Cerebellar nuclear complex (tissue), 1 donor: ENCODE data around the gene DNPH1.
A peak's percentile ranks its signal among the peaks of the same experiment; 100 is the strongest.

Experiments
- DNase-seq, 2 experiments: peaks; one replicate each; lab custom pipeline; 2025; lab: John Stamatoyannopoulos, UW

Gene DNPH1

DNA sequence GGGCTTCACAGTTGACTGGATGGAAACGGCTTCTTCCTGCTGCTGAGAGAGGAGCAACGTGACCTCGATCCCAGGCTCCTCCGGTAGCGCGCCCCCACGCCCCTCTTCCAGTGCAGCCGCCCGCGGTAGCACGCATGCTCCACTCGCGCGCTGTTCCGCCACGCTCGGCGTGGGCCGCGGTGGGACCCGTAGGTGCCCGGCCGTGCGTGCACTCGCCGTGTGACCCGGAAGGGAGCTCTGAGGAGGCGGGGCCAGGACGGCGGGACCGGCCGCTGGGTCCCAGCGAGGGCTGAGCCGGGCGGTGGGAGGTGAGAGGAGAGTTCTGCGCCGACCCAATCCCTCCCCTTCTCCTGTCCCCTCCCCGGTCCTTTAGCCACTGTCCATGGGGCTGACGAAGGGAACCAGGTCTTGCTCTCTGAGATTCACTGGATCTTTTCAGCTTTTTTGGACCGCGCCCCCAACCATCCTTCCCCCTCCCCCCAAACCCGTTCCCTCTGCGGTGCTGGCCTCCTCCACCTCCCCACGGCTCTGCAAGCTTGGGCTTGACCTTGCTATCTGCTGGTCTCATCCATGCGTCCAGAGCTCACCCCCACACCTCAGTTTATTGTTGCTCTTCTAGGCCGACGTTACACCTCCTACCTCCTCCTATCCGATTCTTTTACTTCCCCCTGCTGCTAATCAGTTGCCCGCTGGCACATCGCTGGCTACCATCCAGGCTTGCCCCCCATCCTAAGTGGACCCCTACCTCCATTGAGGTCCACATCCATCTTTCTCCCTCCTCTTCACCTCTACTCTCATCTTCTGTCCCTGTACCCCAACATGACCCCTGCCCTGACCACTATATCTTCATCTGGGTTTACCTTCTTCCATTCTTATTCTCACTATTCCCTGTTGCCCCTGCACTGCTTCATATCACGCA is 47.1 kb downstream of the DNPH1 start, which contains the start of gene CUL9:
CUL9 (plus strand) TSS at position 255 of the 919 bp plus-strand sequence. CDS start 2,115 bp downstream, outside the sequence.
- DNase-seq = peak in 1 of 2 experiments; percentile 43

DNA sequence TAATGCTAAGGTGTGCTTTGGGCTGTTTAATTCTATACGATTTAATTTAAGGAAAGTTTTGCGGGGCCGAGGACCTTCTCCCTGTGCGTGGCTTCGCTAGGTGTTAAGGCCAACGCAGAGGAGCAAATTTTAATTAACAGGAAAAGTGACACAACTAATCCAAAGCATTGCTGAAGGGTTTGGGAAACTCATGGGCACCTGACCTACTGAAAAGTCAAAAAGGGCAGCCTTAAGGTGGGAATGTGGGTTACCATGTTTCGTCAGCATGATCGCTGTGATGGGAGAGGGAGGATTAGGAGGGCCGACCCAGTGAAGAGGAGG is 47.7 kb downstream of the DNPH1 start:
- no peak for DNase-seq

DNA sequence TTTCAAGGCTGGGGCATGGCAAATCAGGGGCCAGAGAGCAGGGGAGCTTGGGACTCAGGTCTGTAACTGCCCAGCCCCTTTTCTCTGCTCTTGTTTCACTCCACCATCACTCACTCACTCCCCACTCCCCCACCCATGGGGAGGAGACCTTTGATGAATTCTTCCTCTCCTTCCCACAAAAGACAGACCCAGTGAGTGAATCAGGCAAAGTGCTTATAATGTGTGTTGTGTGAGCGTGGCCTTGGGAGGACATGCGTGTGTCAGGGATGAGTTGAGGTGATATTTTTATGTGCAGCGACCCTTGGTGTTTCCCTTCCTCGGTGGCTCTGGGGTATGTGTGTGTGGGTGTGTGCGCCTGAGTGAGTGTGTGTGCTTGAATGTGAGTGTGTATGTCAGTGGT is 48.3 kb downstream of the DNPH1 start:
- DNase-seq = no peak

- no peak for DNase-seq
Observed at GRCh38 chr6:43180058-43180457, 49.2 kb downstream of the DNPH1 start.

DNA sequence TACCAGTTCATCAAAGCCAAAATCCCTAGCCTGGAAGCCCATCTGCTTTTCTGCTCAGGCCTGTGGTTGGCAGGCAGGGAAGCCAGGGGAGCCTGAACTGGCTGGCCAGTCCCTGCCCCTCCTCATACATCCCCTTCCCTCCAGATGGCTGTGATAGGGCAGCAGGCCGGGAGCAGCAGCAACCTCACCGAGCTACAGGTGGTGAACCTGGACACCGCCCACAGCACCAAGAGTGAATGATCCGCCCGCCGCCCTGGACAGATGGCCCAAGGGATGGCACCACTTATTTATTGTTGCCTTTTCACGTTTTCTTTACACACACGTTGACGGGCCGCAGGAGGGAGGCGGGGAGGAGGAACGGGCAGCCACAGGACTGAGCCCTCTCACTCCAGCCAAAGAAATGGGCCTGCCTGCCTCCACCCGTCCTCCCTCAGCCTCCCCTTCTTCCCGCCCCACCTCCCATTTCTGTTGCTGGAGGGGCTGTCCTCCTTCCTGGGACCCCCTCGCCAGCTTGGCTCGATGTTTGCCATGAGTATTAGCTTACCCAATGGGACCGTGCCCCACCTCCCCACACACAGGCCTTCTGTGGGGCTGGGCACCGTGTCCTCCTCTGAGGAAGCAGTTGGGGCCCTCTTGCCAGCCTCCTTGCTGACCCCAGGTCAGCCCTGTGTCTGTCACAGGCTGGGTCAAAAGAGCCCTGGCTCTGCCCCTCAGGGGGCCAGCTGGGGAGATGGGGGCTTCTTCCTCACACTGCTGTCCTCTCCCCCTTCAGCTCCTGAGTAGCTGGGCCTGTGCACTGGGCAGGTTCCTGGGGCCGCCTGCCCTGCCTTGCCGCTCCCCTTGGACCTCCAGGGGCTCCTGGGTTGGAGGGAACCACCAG is 50.1 kb downstream of the DNPH1 start:
- DNase-seq = no peak

- no peak for DNase-seq
Observed at GRCh38 chr6:43178150-43178549, 51.1 kb downstream of the DNPH1 start.

GRCh38 chr6:43176423-43176786 is 52.9 kb downstream of the DNPH1 start:
- no peak for DNase-seq

GRCh38 chr6:43175676-43176422 is 53.4 kb downstream of the DNPH1 start:
- DNase-seq = no peak
